BJ (cell line): Measurements from ENCODE around the gene NDUFB7. TPM values are rescaled to one million over a fixed set of nuclear protein-coding genes. Genes with fewer than 3 reads are reported as not detected.

Source experiments
- CTCF ChIA-PET: fragments of 350-600 bp; formaldehyde crosslinking; extraction: SDS; loops from one replicate; lab custom pipeline; 2021; ENCODE audit warnings: antibody characterized with exemption, inconsistent platforms; lab: Yijun Ruan, JAX
- POLR2A ChIA-PET: fragments of 300-600 bp; sonication (Branson Sonifier 250); formaldehyde crosslinking; extraction: SDS; loops from one replicate; lab custom pipeline; 2021; ENCODE audit warnings: antibody characterized with exemption; lab: Charles Lee
- DNase-seq: peaks from one replicate; pipeline ENCODE4 v3.0.0-alpha.2; 2011; ENCODE audit warnings: low read depth
- H3K27me3 ChIP-seq: 2 replicates; pipeline ENCODE4 v1.6.0; 2011; ENCODE audit warnings: low read length; ENCODE audit not compliant: control insufficient read depth, insufficient read depth
- H3K36me3 ChIP-seq: 2 replicates; pipeline ENCODE4 v1.5.1; 2011; ENCODE audit warnings: low read length; ENCODE audit not compliant: control insufficient read depth, insufficient read depth
- H3K4me3 ChIP-seq: 2 replicates; pipeline ENCODE4 v1.5.1; 2011; ENCODE audit warnings: low read depth, mild to moderate bottlenecking, control low read depth, low read length
- polyA plus RNA-seq: library from polyadenylated mRNA; depleted of rRNA; stranded (reverse); fragments of >200 nt; gene quantifications from 2 replicates; pipeline ENCODE4 v1.2.3, GENCODE V29; 2011
- TF ChIP-seq, protein P1 (sequence below): IDR thresholded peaks from 2 replicates; pipeline ENCODE4 v1.5.1; 2011; ENCODE audit warnings: low read depth, mild to moderate bottlenecking, control low read depth, inconsistent platforms, low read length, moderate library complexity; ENCODE audit not compliant: insufficient read depth

The NDUFB7 gene
- polyA plus RNA-seq, 1 experiment, result 147 TPM

DNA sequence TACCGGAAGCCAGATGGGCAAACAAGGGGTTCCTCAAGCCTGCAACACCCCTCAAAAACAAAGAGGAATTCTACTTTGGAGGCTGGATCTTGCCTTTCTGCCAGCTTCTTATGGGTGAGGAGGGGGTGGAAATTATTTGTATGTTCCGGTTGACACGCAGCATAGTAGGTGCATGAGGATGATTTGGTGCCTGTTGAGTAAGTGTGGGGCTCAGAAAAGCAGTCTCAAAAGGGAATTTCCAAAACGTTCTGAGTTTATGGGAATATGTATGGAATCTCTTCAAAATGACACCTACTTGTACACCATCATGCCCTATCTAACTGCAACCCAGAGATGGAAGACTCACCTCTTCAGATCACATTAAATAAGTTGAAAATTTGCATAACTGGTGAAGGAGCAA, 45.4 kb downstream of the NDUFB7 start:
- no peaks in the 10 kb centered on the region for H3K27me3 ChIP-seq
- no peak overlapping the region for H3K4me3 ChIP-seq
- POLR2A ChIA-PET, result no interaction called here
- CTCF ChIA-PET, result interaction anchor here (1.0 to 1.3 kb wide), 2 partner anchors 10 to 31 kb away, joined by 3 to 4 read pairs; no protein-coding TSS in a partner anchor
- TF ChIP-seq, protein P1, sequence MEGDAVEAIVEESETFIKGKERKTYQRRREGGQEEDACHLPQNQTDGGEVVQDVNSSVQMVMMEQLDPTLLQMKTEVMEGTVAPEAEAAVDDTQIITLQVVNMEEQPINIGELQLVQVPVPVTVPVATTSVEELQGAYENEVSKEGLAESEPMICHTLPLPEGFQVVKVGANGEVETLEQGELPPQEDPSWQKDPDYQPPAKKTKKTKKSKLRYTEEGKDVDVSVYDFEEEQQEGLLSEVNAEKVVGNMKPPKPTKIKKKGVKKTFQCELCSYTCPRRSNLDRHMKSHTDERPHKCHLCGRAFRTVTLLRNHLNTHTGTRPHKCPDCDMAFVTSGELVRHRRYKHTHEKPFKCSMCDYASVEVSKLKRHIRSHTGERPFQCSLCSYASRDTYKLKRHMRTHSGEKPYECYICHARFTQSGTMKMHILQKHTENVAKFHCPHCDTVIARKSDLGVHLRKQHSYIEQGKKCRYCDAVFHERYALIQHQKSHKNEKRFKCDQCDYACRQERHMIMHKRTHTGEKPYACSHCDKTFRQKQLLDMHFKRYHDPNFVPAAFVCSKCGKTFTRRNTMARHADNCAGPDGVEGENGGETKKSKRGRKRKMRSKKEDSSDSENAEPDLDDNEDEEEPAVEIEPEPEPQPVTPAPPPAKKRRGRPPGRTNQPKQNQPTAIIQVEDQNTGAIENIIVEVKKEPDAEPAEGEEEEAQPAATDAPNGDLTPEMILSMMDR, result no peak
- H3K36me3 ChIP-seq, result no peaks in the 10 kb centered on the region
- DNase-seq, result no peak

DNA sequence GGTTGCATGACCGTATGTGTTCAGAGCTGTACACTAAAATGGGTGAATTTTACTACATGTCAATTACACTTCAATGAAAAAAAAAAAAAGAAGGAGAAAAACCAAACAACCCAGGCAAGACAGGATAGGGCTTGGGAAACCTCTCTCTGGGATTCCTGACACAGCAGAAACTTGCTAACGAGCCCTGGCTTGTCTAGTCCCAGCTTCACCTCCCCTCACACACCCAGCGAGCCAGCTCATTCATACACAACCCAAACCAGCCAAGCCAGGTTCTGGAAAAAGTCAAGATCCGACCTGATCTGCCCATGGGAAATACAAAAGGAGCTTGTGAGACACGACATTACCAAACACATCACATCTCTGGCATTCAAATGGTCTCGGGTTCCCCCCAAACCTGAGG, 46.1 kb downstream of the NDUFB7 start:
- no peaks in the 10 kb centered on the region for H3K27me3 ChIP-seq
- TF ChIP-seq, protein P1, result no peak
- ChIA-PET POLR2A (no interaction called here), CTCF (interaction anchor here (1.0 kb wide), 1 partner anchor 10 kb away, joined by 3 read pairs; no protein-coding TSS in a partner anchor)
- no peaks in the 10 kb centered on the region for H3K36me3 ChIP-seq
- H3K4me3 ChIP-seq, result no peak overlapping the region
- no peak for DNase-seq

DNA sequence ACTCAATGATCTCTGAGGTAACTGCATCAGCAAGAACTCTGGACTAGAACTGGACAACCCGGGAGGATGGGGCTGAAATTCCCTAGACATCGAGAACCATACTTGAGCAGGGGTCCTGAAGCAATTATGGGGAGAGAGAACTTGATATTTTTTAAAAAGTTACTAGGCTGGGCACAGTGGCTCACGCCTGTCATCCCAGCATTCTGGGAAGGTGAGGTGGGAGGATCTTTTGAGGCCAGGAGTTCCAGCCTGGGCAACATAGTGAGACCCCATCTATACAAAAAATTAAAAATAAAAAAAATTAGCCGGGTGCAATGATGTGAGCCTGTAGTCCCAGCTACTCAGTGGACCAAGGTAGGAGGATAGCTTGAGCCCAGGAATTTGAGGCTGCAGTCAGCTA, 51.3 kb downstream of the NDUFB7 start:
- H3K4me3 ChIP-seq, result no peak overlapping the region
- TF ChIP-seq, protein P1, result no peak
- POLR2A ChIA-PET, result no interaction called here
- H3K36me3 ChIP-seq, result peaks cover 6% of the 10 kb centered on the region; the same call in 1 of the 2 replicates
- H3K27me3 ChIP-seq, result no peaks in the 10 kb centered on the region
- DNase-seq, result no peak
- CTCF ChIA-PET, result interaction anchor here (1.2 to 1.6 kb wide), 2 partner anchors 36 to 46 kb away, joined by 3 read pairs; partner anchors contain the start of gene PTGER1

DNA sequence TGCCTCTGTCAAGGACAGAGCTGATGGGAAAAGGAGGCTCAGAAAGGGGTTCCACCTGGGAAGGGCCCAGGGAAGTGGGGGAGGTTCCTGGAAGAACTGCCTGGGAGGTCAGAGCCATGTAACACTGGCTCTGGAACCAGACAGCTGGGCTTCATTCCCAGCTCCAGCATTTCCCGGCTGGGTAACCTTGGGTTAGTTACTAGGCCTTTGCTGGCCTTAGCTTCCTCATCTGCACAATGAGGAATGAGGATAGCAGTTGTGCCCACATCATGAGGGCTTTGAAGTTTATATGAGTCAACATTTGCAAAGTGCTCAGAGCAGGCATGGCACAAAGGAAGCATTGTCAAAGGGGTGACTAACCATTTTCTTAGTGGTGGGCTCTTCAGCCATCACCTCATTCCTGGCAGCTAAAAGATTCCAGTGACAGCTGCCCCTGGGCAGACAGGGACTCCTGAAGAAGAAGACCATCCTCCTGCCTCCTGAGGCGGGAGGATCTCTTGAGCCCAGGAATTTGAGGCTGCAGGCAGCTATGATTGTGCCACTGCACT, 51.9 kb downstream of the NDUFB7 start:
- DNase-seq, result no peak
- Histone ChIP-seq H3K27me3 (no peaks in the 10 kb centered on the region), H3K4me3 (no peak overlapping the region), H3K36me3 (peaks cover 10% of the 10 kb centered on the region)
- CTCF ChIA-PET, result interaction anchor here (1.6 kb wide), 1 partner anchor 37 kb away, joined by 3 read pairs; no protein-coding TSS in a partner anchor
- POLR2A ChIA-PET, result no interaction called here
- TF ChIP-seq, protein P1, result no peak

DNA sequence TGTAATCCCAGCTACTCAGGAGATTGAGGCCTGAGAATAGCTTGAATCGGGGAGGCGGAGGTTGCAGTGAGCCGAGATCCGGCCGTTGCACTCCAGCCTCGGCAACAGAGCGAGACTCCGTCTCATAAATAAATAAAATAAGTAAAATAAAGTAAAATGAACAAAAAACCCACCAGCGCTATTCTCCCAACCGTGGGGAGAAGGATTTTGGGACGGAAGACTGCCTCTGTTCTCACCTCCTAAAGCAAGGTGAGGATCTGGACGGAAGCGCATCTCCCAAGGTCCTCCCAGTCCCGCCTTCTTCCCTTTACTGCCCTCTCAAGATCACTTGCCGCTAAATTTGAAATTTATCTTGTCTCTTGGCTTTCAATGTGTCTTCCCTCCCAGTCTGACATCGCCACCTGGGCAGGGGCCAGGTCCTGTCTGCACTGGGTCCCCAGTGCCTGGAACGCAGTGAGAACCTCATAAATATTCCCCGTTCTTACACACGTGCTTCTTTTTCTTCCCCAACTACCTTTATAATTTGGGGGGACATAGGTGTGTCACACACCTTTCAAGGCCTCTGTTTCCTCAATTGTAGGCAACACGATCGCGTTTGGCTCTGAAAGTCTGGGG, 52.5 kb downstream of the NDUFB7 start:
- TF ChIP-seq, protein P1, result no peak
- DNase-seq, result no peak
- no peaks in the 10 kb centered on the region for H3K27me3 ChIP-seq
- H3K36me3 ChIP-seq, result peaks cover 11% of the 10 kb centered on the region
- no peak overlapping the region for H3K4me3 ChIP-seq
- CTCF ChIA-PET, result interaction anchor here (1.6 to 3.6 kb wide), 2 partner anchors 14 to 38 kb away, joined by 3 to 23 read pairs; no protein-coding TSS in a partner anchor
- POLR2A ChIA-PET, result no interaction called here
